CD14-positive monocyte (primary cell): ENCODE data around the gene SLC34A2. TPM values are rescaled to one million over a fixed set of nuclear protein-coding genes. Genes with fewer than 3 reads are reported as not detected.
A peak's percentile ranks its signal among the peaks of the same experiment; 100 is the strongest.

Source experiments
- DNase-seq, 3 donors: peaks; one replicate each; pipeline ENCODE4 v3.0.0-alpha.2; 2011 to 2022
- H2AFZ ChIP-seq: 2 replicates; pipeline ENCODE4 v1.6.0; 2012; ENCODE audit warnings: mild to moderate bottlenecking, low read depth, low read length, inconsistent platforms; ENCODE audit not compliant: insufficient read depth, poor library complexity, severe bottlenecking
- H3K27ac ChIP-seq, 2 donors: 1 replicate in 1 of 2; 2 replicates in 1 of 2; pipeline ENCODE4 v1.5.1; 2012 to 2013; ENCODE audit warnings: low read length in 2 of 2, control low read depth in 1 of 2, inconsistent platforms in 1 of 2, low read depth in 1 of 2, mild to moderate bottlenecking in 1 of 2
- H3K27me3 ChIP-seq, 2 donors: one replicate each; pipeline versions ENCODE4 v1.6.0 to v1.6.1; 2011 to 2013; ENCODE audit warnings: low read length in 2 of 2; ENCODE audit not compliant: control insufficient read depth in 2 of 2, insufficient read depth in 2 of 2
- H3K36me3 ChIP-seq, 2 donors: replicated peaks in 1 of 2; 1 replicate in 1 of 2; 2 replicates in 1 of 2; pipeline versions ENCODE4 v1.5.1 to v1.6.1; 2012 to 2013; ENCODE audit warnings: low read length in 2 of 2, control low read depth in 1 of 2, inconsistent platforms in 1 of 2, mild to moderate bottlenecking in 1 of 2; ENCODE audit not compliant: insufficient read depth in 2 of 2, control insufficient read depth in 1 of 2
- H3K4me1 ChIP-seq, 2 donors: 1 replicate in 1 of 2; 2 replicates in 1 of 2; pipeline versions ENCODE4 v1.5.1 to v1.6.1; 2012 to 2013; ENCODE audit warnings: low read length in 2 of 2, control low read depth in 1 of 2, inconsistent platforms in 1 of 2, mild to moderate bottlenecking in 1 of 2, moderate library complexity in 1 of 2; ENCODE audit not compliant: insufficient read depth in 2 of 2, control insufficient read depth in 1 of 2
- H3K4me2 ChIP-seq: replicated peaks from 2 replicates; pipeline ENCODE3; 2012; ENCODE audit warnings: low read length, moderate library complexity, mild to moderate bottlenecking; ENCODE audit not compliant: poor library complexity, severe bottlenecking; ENCODE audit errors: extremely low read depth
- H3K4me3 ChIP-seq, 3 experiments: fragments of 200-600 bp in 1 of 3; sonication (generic) in 1 of 3; replicated peaks in 1 of 3; 1 replicate in 2 of 3; 2 replicates in 1 of 3; pipeline ENCODE4 v1.5.1; 2011 to 2013; ENCODE audit warnings: low read length in 3 of 3, mild to moderate bottlenecking in 3 of 3, control low read depth in 2 of 3, low read depth in 2 of 3, inconsistent platforms in 1 of 3, moderate library complexity in 1 of 3
- H3K79me2 ChIP-seq: 2 replicates; pipeline ENCODE4 v1.6.0; 2012; ENCODE audit warnings: mild to moderate bottlenecking, control low read depth, inconsistent platforms, low read length, moderate library complexity; ENCODE audit not compliant: insufficient read depth
- H3K9ac ChIP-seq: 2 replicates; pipeline ENCODE4 v1.6.0; 2017; ENCODE audit warnings: low read length, mild to moderate bottlenecking; ENCODE audit not compliant: insufficient read depth, poor library complexity, severe bottlenecking
- H3K9me3 ChIP-seq, 2 donors: replicated peaks in 1 of 2; 1 replicate in 1 of 2; 2 replicates in 1 of 2; pipeline versions ENCODE4 v1.5.1 to v1.6.1; 2012 to 2013; ENCODE audit warnings: low read length in 2 of 2, control low read depth in 1 of 2; ENCODE audit not compliant: control insufficient read depth in 1 of 2, insufficient read depth in 1 of 2
- H4K20me1 ChIP-seq: 2 replicates; pipeline ENCODE4 v1.6.0; 2012; ENCODE audit warnings: mild to moderate bottlenecking, low read length, control low read depth, moderate library complexity; ENCODE audit not compliant: insufficient read depth
- H3K27ac Mint-ChIP-seq, 7 donors: one replicate each; pipeline ENCODE4 v1.8.0; 2020; ENCODE audit warnings: mild to moderate bottlenecking in 7 of 7, mixed read lengths in 7 of 7, moderate library complexity in 6 of 7, inconsistent platforms in 2 of 7
- H3K27me3 Mint-ChIP-seq, 3 donors: one replicate each; pipeline ENCODE4 v1.8.0; 2021 to 2022; ENCODE audit warnings: low read depth in 3 of 3, mild to moderate bottlenecking in 3 of 3, mixed read lengths in 3 of 3, moderate library complexity in 3 of 3, inconsistent platforms in 1 of 3
- H3K36me3 Mint-ChIP-seq, 2 donors: one replicate each; pipeline ENCODE4 v1.8.0; 2020; ENCODE audit warnings: mixed read lengths in 2 of 2, inconsistent platforms in 1 of 2, mild to moderate bottlenecking in 1 of 2
- H3K4me1 Mint-ChIP-seq: one replicate; pipeline ENCODE4 v1.8.0; 2020; ENCODE audit warnings: mild to moderate bottlenecking, mixed read lengths
- H3K4me3 Mint-ChIP-seq, 2 donors: one replicate each; pipeline ENCODE4 v1.8.0; 2020; ENCODE audit warnings: mild to moderate bottlenecking in 2 of 2, mixed read lengths in 2 of 2, moderate library complexity in 1 of 2
- H3K9me3 Mint-ChIP-seq, 7 donors: one replicate each; pipeline ENCODE4 v1.8.0; 2020 to 2022; ENCODE audit warnings: mixed read lengths in 7 of 7, mild to moderate bottlenecking in 6 of 7, moderate library complexity in 6 of 7, inconsistent platforms in 2 of 7
- CTCF ChIP-seq: fragments of 200-600 bp; IDR thresholded peaks from one replicate; pipeline ENCODE4 v1.8.0; 2022; ENCODE audit warnings: antibody characterized with exemption, mild to moderate bottlenecking
- WGBS: methylation state at CpG from one replicate; pipeline ENCODE4 v1.1.5; 2013; ENCODE audit warnings: missing lambda C conversion rate; ENCODE audit not compliant: insufficient coverage; 5-methylcytosine and 5-hydroxymethylcytosine counted together
- intact Hi-C, 2 donors: fragments of 100-400 bp; cut with micrococcal nuclease; formaldehyde crosslinking; loops; one replicate each; pipeline versions ENCODE4 v1.15.0 to v1.15.1; 2023
- polyA minus RNA-seq: library from RNA; depleted of rRNA, polyadenylated mRNA; stranded (reverse); fragments of >200 nt; gene quantifications from 2 replicates; pipeline ENCODE4 v1.2.3, GENCODE V29; 2012
- polyA plus RNA-seq, 3 donors: library from polyadenylated mRNA; depleted of rRNA in 1 of 3; unstranded in 2 of 3; stranded (reverse) in 1 of 3; fragments of 300-500 nt in 2 of 3; fragments of >200 nt in 1 of 3; fragmentation: Illumina TruSeq in 2 of 3; gene quantifications; 1 replicate in 2 of 3; 2 replicates in 1 of 3; pipeline ENCODE4 v1.2.3, GENCODE V29; 2012 to 2021
- total RNA-seq, 12 experiments: library from RNA in 1 of 12; stranded (reverse) in 1 of 12; fragments of 120-200 nt in 1 of 12; gene quantifications; one replicate each; pipeline ENCODE4 v1.2.4 and lab custom pipeline; 2013 to 2026; ENCODE audit warnings: mixed read lengths in 6 of 12, inconsistent platforms in 1 of 12

The SLC34A2 gene
- total RNA-seq (2013): not detected
- polyA plus RNA-seq (not detected), polyA minus RNA-seq (not detected in 2 replicates), total RNA-seq (lab: John Stamatoyannopoulos, UW) (0 to 0.75 (median 0.07) reads per million in 11 experiments)

GRCh38 chr4:25654971-25655963 is at the start of gene SLC34A2:
TSS of gene SLC34A2 (plus strand) at chr4:25655851. CDS start at chr4:25662501, 6,650 bp downstream.
- Mint-ChIP-seq H3K36me3 (no peaks in the 10 kb centered on the region), H3K27me3 (peaks cover 25 to 48% (median 36%) of the 10 kb centered on the region in 3 donors), H3K27ac (no peak within 1 kb of the TSS), H3K4me1 (no peaks in the 10 kb centered on the region), H3K4me3 (peak within 1 kb of the TSS in 1 of 2 donors; percentile 67), H3K9me3 (peaks cover 0 to 5% (median 0%) of the 10 kb centered on the region in 7 donors)
- Histone ChIP-seq H3K79me2 (no peaks in the 10 kb centered on the region), H3K9ac (no peak within 1 kb of the TSS), H3K27me3 (peaks cover 20 to 42% of the 10 kb centered on the region in 2 donors), H2AFZ (no peak within 1 kb of the TSS), H4K20me1 (no peaks in the 10 kb centered on the region), H3K27ac (no peak within 1 kb of the TSS), H3K4me1 (no peaks in the 10 kb centered on the region), H3K9me3 (no peaks in the 10 kb centered on the region), H3K4me3 (no peak within 1 kb of the TSS), H3K36me3 (no peaks in the 10 kb centered on the region), H3K4me2 (no peak within 1 kb of the TSS)
- no peak for DNase-seq
- TF ChIP-seq CTCF: no peak
- WGBS: 2% methylated on average over 68 of the region's 71 CpGs
- intact Hi-C loops: no loop called here

- Mint-ChIP-seq H3K27ac (no peak overlapping the region), H3K4me1 (no peaks in the 10 kb centered on the region), H3K27me3 (peaks cover 0 to 5% (median 0%) of the 10 kb centered on the region in 3 donors), H3K36me3 (no peaks in the 10 kb centered on the region), H3K9me3 (peaks cover 0 to 10% (median 2%) of the 10 kb centered on the region in 7 donors), H3K4me3 (no peak overlapping the region)
- no peak for DNase-seq
- intact Hi-C loops: no loop called here
- no peaks in the 10 kb centered on the region for H3K36me3 ChIP-seq
- no peaks in the 10 kb centered on the region for H3K79me2 ChIP-seq
- no peak overlapping the region for H3K4me3 ChIP-seq
- H3K4me1 ChIP-seq: no peaks in the 10 kb centered on the region
- 88% methylated on average over 3 of the region's 5 CpGs for WGBS
- no peak overlapping the region for H3K27ac ChIP-seq
- H3K27me3 ChIP-seq: no peaks in the 10 kb centered on the region
- TF ChIP-seq CTCF: no peak
- H3K9ac ChIP-seq: no peak overlapping the region
- no peak overlapping the region for H2AFZ ChIP-seq
- H3K9me3 ChIP-seq: peaks cover 0 to 3% of the 10 kb centered on the region in 2 donors
- no peak overlapping the region for H3K4me2 ChIP-seq
- no peaks in the 10 kb centered on the region for H4K20me1 ChIP-seq
Observed at GRCh38 chr4:25608644-25609043, 47.0 kb upstream of the SLC34A2 start.
